CD4-positive, alpha-beta memory T cell (primary cell): ENCODE results near the gene PCSK1. TPM values are rescaled to one million over a fixed set of nuclear protein-coding genes. Genes with fewer than 3 reads are reported as not detected.

Experiments
- CTCF ChIA-PET: fragments of 350-600 bp; sonication (Branson Sonifier 250); formaldehyde crosslinking; loops from one replicate; lab custom pipeline; 2021; ENCODE audit warnings: inconsistent platforms; ENCODE audit not compliant: partially characterized antibody; lab: Charles Lee
- POLR2A ChIA-PET: fragments of 350-600 bp; sonication (Branson Sonifier 250); formaldehyde crosslinking; loops from one replicate; lab custom pipeline; 2021; ENCODE audit not compliant: partially characterized antibody; lab: Charles Lee
- DNase-seq, 5 donors: peaks; one replicate each; pipeline versions ENCODE4 v3.0.0 to v3.0.0-alpha.2; 2020 to 2022; ENCODE audit warnings: mixed read lengths in 1 of 5
- H3K27ac ChIP-seq: one replicate; pipeline ENCODE4 v1.7.0; 2013; ENCODE audit warnings: low read depth, low read length
- H3K27me3 ChIP-seq: 2 replicates; pipeline ENCODE4 v1.7.0; 2013; ENCODE audit warnings: mild to moderate bottlenecking, low read length, moderate library complexity; ENCODE audit not compliant: insufficient read depth
- H3K36me3 ChIP-seq: 2 replicates; pipeline ENCODE4 v1.7.0; 2013; ENCODE audit warnings: mild to moderate bottlenecking, low read length, moderate library complexity; ENCODE audit not compliant: insufficient read depth
- H3K4me1 ChIP-seq: 2 replicates; pipeline ENCODE4 v1.7.0; 2013; ENCODE audit warnings: mild to moderate bottlenecking, low read length, moderate library complexity; ENCODE audit not compliant: insufficient read depth
- H3K4me3 ChIP-seq, 2 donors: one replicate each; pipeline ENCODE4 v1.7.0; 2013; ENCODE audit warnings: low read length in 2 of 2, mild to moderate bottlenecking in 1 of 2
- H3K9me3 ChIP-seq, 2 donors: one replicate each; pipeline ENCODE4 v1.7.0; 2013; ENCODE audit warnings: low read length in 2 of 2, control low read depth in 1 of 2; ENCODE audit not compliant: control insufficient read depth in 1 of 2
- H3K27ac Mint-ChIP-seq, 7 donors: one replicate each; pipeline ENCODE4 v1.8.0; 2020 to 2021; ENCODE audit warnings: mixed read lengths in 7 of 7, mild to moderate bottlenecking in 6 of 7, inconsistent platforms in 3 of 7, moderate library complexity in 3 of 7
- H3K27me3 Mint-ChIP-seq, 2 donors: one replicate each; pipeline ENCODE4 v1.8.0; 2020 to 2021; ENCODE audit warnings: mixed read lengths in 2 of 2
- H3K36me3 Mint-ChIP-seq, 2 donors: one replicate each; pipeline ENCODE4 v1.8.0; 2020 to 2021; ENCODE audit warnings: mixed read lengths in 2 of 2, inconsistent platforms in 1 of 2, mild to moderate bottlenecking in 1 of 2
- H3K4me1 Mint-ChIP-seq, 4 donors: one replicate each; pipeline ENCODE4 v1.8.0; 2020 to 2021; ENCODE audit warnings: mixed read lengths in 4 of 4, mild to moderate bottlenecking in 1 of 4
- H3K4me3 Mint-ChIP-seq, 8 donors: one replicate each; pipeline ENCODE4 v1.8.0; 2020 to 2021; ENCODE audit warnings: mixed read lengths in 8 of 8, mild to moderate bottlenecking in 7 of 8, moderate library complexity in 6 of 8, inconsistent platforms in 3 of 8
- H3K9me3 Mint-ChIP-seq, 8 donors: one replicate each; pipeline ENCODE4 v1.8.0; 2020 to 2021; ENCODE audit warnings: mixed read lengths in 8 of 8, mild to moderate bottlenecking in 5 of 8, inconsistent platforms in 3 of 8, moderate library complexity in 1 of 8
- intact Hi-C: fragments of 100-400 bp; cut with micrococcal nuclease; formaldehyde crosslinking; loops from one replicate; pipeline ENCODE4 v1.15.1; 2023
- polyA plus RNA-seq, 2 donors: library from polyadenylated mRNA; unstranded; fragments of 300-500 nt; fragmentation: Illumina TruSeq; gene quantifications; one replicate each; pipeline ENCODE4 v1.2.3, GENCODE V29; 2021
- total RNA-seq, 2 experiments: library from RNA; stranded (reverse); gene quantifications; one replicate each; pipeline ENCODE4 v1.2.3, GENCODE V29; 2021

PCSK1 gene
- total and polyA plus RNA-seq, 4 experiments from 2014 or later, result not detected

GRCh38 chr5:96427824-96428223 is 5.2 kb downstream of the PCSK1 start:
- Histone ChIP-seq H3K9me3 (no peaks in the 10 kb centered on the region), H3K4me1 (no peaks in the 10 kb centered on the region), H3K27ac (no peak overlapping the region), H3K36me3 (no peaks in the 10 kb centered on the region), H3K27me3 (peaks cover 11% of the 10 kb centered on the region), H3K4me3 (no peak overlapping the region)
- CTCF ChIA-PET, result no interaction called here
- peaks cover 32 to 33% of the 10 kb centered on the region in 2 donors for H3K27me3 Mint-ChIP-seq
- no peak for DNase-seq
- intact Hi-C loops, result no loop called here
- no peaks in the 10 kb centered on the region for H3K36me3 Mint-ChIP-seq
- POLR2A ChIA-PET, result no interaction called here
- H3K4me3 Mint-ChIP-seq, result no peak overlapping the region
- H3K27ac Mint-ChIP-seq, result no peak overlapping the region
- H3K4me1 Mint-ChIP-seq, result peaks cover 0 to 12% (median 3%) of the 10 kb centered on the region in 4 donors
- H3K9me3 Mint-ChIP-seq, result peaks cover 0 to 4% (median 0%) of the 10 kb centered on the region in 8 donors

DNA sequence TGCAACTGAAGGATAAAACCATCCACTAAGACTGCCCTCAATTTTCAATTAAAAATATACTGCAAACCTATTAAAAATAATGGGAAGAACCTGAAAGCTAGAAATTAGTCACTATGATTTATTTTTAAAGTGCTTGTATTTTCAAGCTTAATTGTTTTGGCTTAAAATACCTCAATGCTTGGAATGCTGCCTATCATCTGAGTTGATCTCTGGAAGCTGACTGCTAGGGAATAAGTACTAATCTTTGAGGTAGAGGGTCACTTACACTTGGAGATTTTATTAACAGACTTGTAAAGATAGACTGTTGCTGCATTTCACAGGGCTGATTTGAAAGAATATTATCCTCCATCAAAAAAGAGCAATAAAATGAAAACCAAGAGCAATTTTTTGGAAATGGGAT is 6.2 kb downstream of the PCSK1 start:
- H3K27ac Mint-ChIP-seq, result no peak overlapping the region
- CTCF ChIA-PET, result no interaction called here
- H3K4me3 Mint-ChIP-seq, result no peak overlapping the region
- H3K36me3 Mint-ChIP-seq, result no peaks in the 10 kb centered on the region
- Histone ChIP-seq H3K27ac (no peak overlapping the region), H3K4me1 (no peaks in the 10 kb centered on the region), H3K9me3 (no peaks in the 10 kb centered on the region), H3K27me3 (peaks cover 11% of the 10 kb centered on the region), H3K4me3 (no peak overlapping the region), H3K36me3 (no peaks in the 10 kb centered on the region)
- H3K4me1 Mint-ChIP-seq, result peaks cover 0 to 2% (median 2%) of the 10 kb centered on the region in 4 donors
- H3K27me3 Mint-ChIP-seq, result peaks cover 26 to 28% of the 10 kb centered on the region in 2 donors
- POLR2A ChIA-PET, result no interaction called here
- intact Hi-C loops, result no loop called here
- DNase-seq, result no peak
- peaks cover 0 to 4% (median 0%) of the 10 kb centered on the region in 8 donors for H3K9me3 Mint-ChIP-seq

- Mint-ChIP-seq H3K4me3 (peak overlapping the region in 1 of 8 donors; percentile 1), H3K27ac (no peak overlapping the region), H3K9me3 (no peaks in the 10 kb centered on the region), H3K4me1 (no peaks in the 10 kb centered on the region), H3K27me3 (peaks cover 21 to 23% of the 10 kb centered on the region in 2 donors), H3K36me3 (no peaks in the 10 kb centered on the region)
- intact Hi-C loops, result no loop called here
- Histone ChIP-seq H3K4me1 (no peaks in the 10 kb centered on the region), H3K36me3 (no peaks in the 10 kb centered on the region), H3K4me3 (no peak overlapping the region), H3K9me3 (no peaks in the 10 kb centered on the region), H3K27ac (no peak overlapping the region), H3K27me3 (no peaks in the 10 kb centered on the region)
- CTCF ChIA-PET, result no interaction called here
- DNase-seq, result no peak
- POLR2A ChIA-PET, result no interaction called here
Observed at GRCh38 chr5:96425443-96425842, 7.6 kb downstream of the PCSK1 start.

GRCh38 chr5:96415897-96416296 is 17.2 kb downstream of the PCSK1 start:
- CTCF ChIA-PET, result no interaction called here

GRCh38 chr5:96412868-96413449 is 20.1 kb downstream of the PCSK1 start:
- H3K4me3 Mint-ChIP-seq, result no peak overlapping the region
- H3K36me3 ChIP-seq, result no peaks in the 10 kb centered on the region
- H3K9me3 ChIP-seq, result no peaks in the 10 kb centered on the region
- no peaks in the 10 kb centered on the region for H3K27me3 ChIP-seq
- H3K4me1 Mint-ChIP-seq, result no peaks in the 10 kb centered on the region
- H3K27ac Mint-ChIP-seq, result no peak overlapping the region
- H3K4me1 ChIP-seq, result no peaks in the 10 kb centered on the region
- H3K4me3 ChIP-seq, result no peak overlapping the region
- no peaks in the 10 kb centered on the region for H3K36me3 Mint-ChIP-seq
- H3K9me3 Mint-ChIP-seq, result no peaks in the 10 kb centered on the region
- intact Hi-C loops, result no loop called here
- ChIA-PET CTCF (interaction anchor here (0.6 kb wide), 1 partner anchor 41 kb away, joined by 3 read pairs; no protein-coding TSS in a partner anchor), POLR2A (interaction anchor here (0.6 kb wide), 1 partner anchor 55 kb away, joined by 3 read pairs; no protein-coding TSS in a partner anchor)
- no peak overlapping the region for H3K27ac ChIP-seq
- H3K27me3 Mint-ChIP-seq, result peaks cover 2 to 3% of the 10 kb centered on the region in 2 donors
- no peak for DNase-seq

More at GRCh38 chr5:96415897-96416296, 17.2 kb downstream of the PCSK1 start:
- Mint-ChIP-seq H3K9me3 (no peaks in the 10 kb centered on the region), H3K36me3 (no peaks in the 10 kb centered on the region), H3K27ac (no peak overlapping the region), H3K4me3 (no peak overlapping the region), H3K4me1 (no peaks in the 10 kb centered on the region), H3K27me3 (peaks cover 3 to 9% of the 10 kb centered on the region in 2 donors)
- Histone ChIP-seq H3K27ac (no peak overlapping the region), H3K9me3 (no peaks in the 10 kb centered on the region), H3K4me3 (no peak overlapping the region), H3K36me3 (no peaks in the 10 kb centered on the region), H3K4me1 (no peaks in the 10 kb centered on the region), H3K27me3 (no peaks in the 10 kb centered on the region)
- POLR2A ChIA-PET, result no interaction called here
- no peak for DNase-seq
- intact Hi-C loops, result no loop called here

GRCh38 chr5:96410013-96410412 is 23.0 kb downstream of the PCSK1 start:
- no peaks in the 10 kb centered on the region for H3K9me3 Mint-ChIP-seq
- no peak overlapping the region for H3K27ac ChIP-seq
- H3K4me1 ChIP-seq, result no peaks in the 10 kb centered on the region
- H3K36me3 Mint-ChIP-seq, result no peaks in the 10 kb centered on the region
- H3K27ac Mint-ChIP-seq, result no peak overlapping the region
- H3K4me3 Mint-ChIP-seq, result no peak overlapping the region
- H3K4me3 ChIP-seq, result no peak overlapping the region
- H3K27me3 Mint-ChIP-seq, result peaks cover 0 to 2% of the 10 kb centered on the region in 2 donors
- H3K27me3 ChIP-seq, result no peaks in the 10 kb centered on the region
- H3K4me1 Mint-ChIP-seq, result no peaks in the 10 kb centered on the region
- H3K36me3 ChIP-seq, result no peaks in the 10 kb centered on the region
- ChIA-PET POLR2A (no interaction called here), CTCF (no interaction called here)
- DNase-seq, result no peak
- intact Hi-C loops, result no loop called here
- H3K9me3 ChIP-seq, result no peaks in the 10 kb centered on the region

DNA sequence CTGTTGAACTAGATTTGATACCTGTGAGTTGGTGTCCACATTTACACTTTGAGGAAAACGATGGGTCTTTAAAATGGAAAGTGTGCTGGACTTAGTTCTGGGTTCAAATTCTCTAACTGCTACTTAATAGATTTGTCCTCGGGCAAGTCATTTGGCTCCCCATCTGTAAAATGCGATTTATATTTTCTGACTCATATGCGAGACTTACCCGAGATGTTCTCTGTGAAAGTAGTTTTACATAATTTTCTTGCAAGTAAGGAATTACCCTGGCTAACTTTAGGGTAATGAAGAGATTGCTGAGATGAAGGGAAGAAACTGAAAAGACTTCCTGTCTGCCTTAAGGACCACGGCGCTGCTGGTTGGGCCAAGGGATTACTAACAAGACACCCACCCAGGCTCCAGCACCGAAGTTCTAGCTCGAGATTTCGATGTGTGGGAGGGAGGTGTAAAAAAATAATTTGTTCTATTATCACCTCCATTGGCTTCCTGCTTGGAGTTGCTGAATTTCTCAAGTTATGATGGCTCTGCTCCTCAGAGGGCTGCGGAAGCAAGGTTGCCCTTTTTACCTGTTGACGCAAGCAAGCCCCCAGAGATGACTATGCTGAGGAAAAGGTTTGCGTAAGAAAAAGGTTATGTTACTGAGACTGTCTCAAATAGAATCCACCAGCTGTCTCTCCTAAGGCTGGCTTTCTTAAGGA is 24.1 kb downstream of the PCSK1 start:
- no peaks in the 10 kb centered on the region for H3K36me3 Mint-ChIP-seq
- no peaks in the 10 kb centered on the region for H3K4me1 ChIP-seq
- no peaks in the 10 kb centered on the region for H3K27me3 ChIP-seq
- intact Hi-C loops, result no loop called here
- H3K4me1 Mint-ChIP-seq, result no peaks in the 10 kb centered on the region
- H3K36me3 ChIP-seq, result no peaks in the 10 kb centered on the region
- no peaks in the 10 kb centered on the region for H3K9me3 ChIP-seq
- H3K4me3 Mint-ChIP-seq, result no peak overlapping the region
- H3K4me3 ChIP-seq, result no peak overlapping the region
- no peak overlapping the region for H3K27ac ChIP-seq
- H3K27me3 Mint-ChIP-seq, result peaks cover 0 to 2% of the 10 kb centered on the region in 2 donors
- ChIA-PET POLR2A (no interaction called here), CTCF (no interaction called here)
- DNase-seq, result no peak
- no peaks in the 10 kb centered on the region for H3K9me3 Mint-ChIP-seq
- H3K27ac Mint-ChIP-seq, result no peak overlapping the region
